Chondrocyte (in vitro differentiated cells): ENCODE measurements around the gene PLEKHG2. TPM values are rescaled to one million over a fixed set of nuclear protein-coding genes. Genes with fewer than 3 reads are reported as not detected.

Experiments used
- DNase-seq: peaks from one replicate; pipeline ENCODE4 v3.0.0; 2021; ENCODE audit warnings: mixed read lengths, low spot score
- H3K27ac Mint-ChIP-seq: one replicate; pipeline ENCODE4 v1.8.0; 2021; ENCODE audit warnings: mild to moderate bottlenecking, moderate library complexity, mixed read lengths; ENCODE audit not compliant: unreplicated experiment
- H3K27me3 Mint-ChIP-seq: 2 replicates; pipeline ENCODE4 v1.8.0; 2021; ENCODE audit warnings: low read depth, mixed read lengths
- H3K36me3 Mint-ChIP-seq: 2 replicates; pipeline ENCODE4 v1.8.0; 2021; ENCODE audit warnings: low read depth, mixed read lengths
- H3K4me1 Mint-ChIP-seq: 2 replicates; pipeline ENCODE4 v1.8.0; 2021; ENCODE audit warnings: low read depth, mild to moderate bottlenecking, mixed read lengths
- H3K4me3 Mint-ChIP-seq: one replicate; pipeline ENCODE4 v1.8.0; 2021; ENCODE audit warnings: mild to moderate bottlenecking, moderate library complexity, mixed read lengths; ENCODE audit not compliant: unreplicated experiment
- H3K9me3 Mint-ChIP-seq: 2 replicates; pipeline ENCODE4 v1.8.0; 2021; ENCODE audit warnings: low read depth, mixed read lengths
- total RNA-seq: library from RNA; stranded (reverse); gene quantifications from 3 replicates; pipeline ENCODE4 v1.2.1, GENCODE V29; 2021
- TF ChIP-seq, protein P1 (sequence below): fragments of 200-600 bp; sonication (generic); IDR thresholded peaks from 2 replicates; pipeline ENCODE4 v1.5.0; 2021; ENCODE audit warnings: antibody characterized with exemption, mild to moderate bottlenecking, moderate library complexity

The PLEKHG2 gene
- total RNA-seq, 1 donor from 2014 or later = 150 TPM

- TF ChIP-seq, protein P1, sequence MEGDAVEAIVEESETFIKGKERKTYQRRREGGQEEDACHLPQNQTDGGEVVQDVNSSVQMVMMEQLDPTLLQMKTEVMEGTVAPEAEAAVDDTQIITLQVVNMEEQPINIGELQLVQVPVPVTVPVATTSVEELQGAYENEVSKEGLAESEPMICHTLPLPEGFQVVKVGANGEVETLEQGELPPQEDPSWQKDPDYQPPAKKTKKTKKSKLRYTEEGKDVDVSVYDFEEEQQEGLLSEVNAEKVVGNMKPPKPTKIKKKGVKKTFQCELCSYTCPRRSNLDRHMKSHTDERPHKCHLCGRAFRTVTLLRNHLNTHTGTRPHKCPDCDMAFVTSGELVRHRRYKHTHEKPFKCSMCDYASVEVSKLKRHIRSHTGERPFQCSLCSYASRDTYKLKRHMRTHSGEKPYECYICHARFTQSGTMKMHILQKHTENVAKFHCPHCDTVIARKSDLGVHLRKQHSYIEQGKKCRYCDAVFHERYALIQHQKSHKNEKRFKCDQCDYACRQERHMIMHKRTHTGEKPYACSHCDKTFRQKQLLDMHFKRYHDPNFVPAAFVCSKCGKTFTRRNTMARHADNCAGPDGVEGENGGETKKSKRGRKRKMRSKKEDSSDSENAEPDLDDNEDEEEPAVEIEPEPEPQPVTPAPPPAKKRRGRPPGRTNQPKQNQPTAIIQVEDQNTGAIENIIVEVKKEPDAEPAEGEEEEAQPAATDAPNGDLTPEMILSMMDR = no peak
- peaks cover 48% of the 10 kb centered on the region for H3K36me3 Mint-ChIP-seq
- H3K27ac Mint-ChIP-seq = no peak overlapping the region
- H3K4me1 Mint-ChIP-seq = no peaks in the 10 kb centered on the region
- H3K9me3 Mint-ChIP-seq = no peaks in the 10 kb centered on the region
- no peak overlapping the region for H3K4me3 Mint-ChIP-seq
- DNase-seq = no peak
- no peaks in the 10 kb centered on the region for H3K27me3 Mint-ChIP-seq
Observed at GRCh38 chr19:39470724-39471339, 58.4 kb downstream of the PLEKHG2 start.

- TF ChIP-seq, protein P1 = no peak
- no peaks in the 10 kb centered on the region for H3K4me1 Mint-ChIP-seq
- peaks cover 47% of the 10 kb centered on the region for H3K36me3 Mint-ChIP-seq
- H3K27ac Mint-ChIP-seq = peak overlapping the region; percentile 63
- H3K4me3 Mint-ChIP-seq = no peak overlapping the region
- H3K27me3 Mint-ChIP-seq = no peaks in the 10 kb centered on the region
- H3K9me3 Mint-ChIP-seq = no peaks in the 10 kb centered on the region
- no peak for DNase-seq
Observed at GRCh38 chr19:39471756-39472536, 59.5 kb downstream of the PLEKHG2 start.

GRCh38 chr19:39472746-39473442 lies 60.4 kb downstream of the PLEKHG2 start:
- Mint-ChIP-seq H3K4me1 (no peaks in the 10 kb centered on the region), H3K9me3 (no peaks in the 10 kb centered on the region), H3K27me3 (no peaks in the 10 kb centered on the region), H3K27ac (no peak overlapping the region), H3K36me3 (peaks cover 44% of the 10 kb centered on the region), H3K4me3 (no peak overlapping the region)
- TF ChIP-seq, protein P1 = no peak
- no peak for DNase-seq

GRCh38 chr19:39473443-39473960 lies 61.0 kb downstream of the PLEKHG2 start:
- no peaks in the 10 kb centered on the region for H3K9me3 Mint-ChIP-seq
- H3K27ac Mint-ChIP-seq = no peak overlapping the region
- TF ChIP-seq, protein P1 = no peak
- no peaks in the 10 kb centered on the region for H3K27me3 Mint-ChIP-seq
- peaks cover 43% of the 10 kb centered on the region for H3K36me3 Mint-ChIP-seq
- no peak overlapping the region for H3K4me3 Mint-ChIP-seq
- no peaks in the 10 kb centered on the region for H3K4me1 Mint-ChIP-seq
- no peak for DNase-seq

DNA sequence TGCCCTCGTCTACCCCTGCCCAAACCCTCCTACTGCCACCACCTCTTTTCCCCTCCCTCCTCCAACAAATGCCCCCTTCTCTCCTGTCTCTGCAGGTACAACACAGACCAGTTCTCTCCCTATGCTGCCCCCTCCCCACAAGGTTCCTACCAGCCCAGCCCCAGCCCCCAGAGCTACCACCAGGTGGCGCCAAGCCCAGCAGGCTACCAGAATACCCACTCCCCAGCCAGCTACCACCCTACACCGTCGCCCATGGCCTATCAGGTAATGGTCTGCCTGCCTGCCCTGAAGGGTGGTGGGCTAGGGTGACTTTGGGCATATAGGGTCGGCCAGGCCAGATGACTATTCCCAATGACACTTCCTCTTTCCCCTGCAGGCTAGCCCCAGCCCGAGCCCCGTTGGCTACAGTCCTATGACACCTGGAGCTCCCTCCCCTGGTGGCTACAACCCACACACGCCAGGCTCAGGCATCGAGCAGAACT lies 61.7 kb downstream of the PLEKHG2 start:
- no peak for DNase-seq
- no peaks in the 10 kb centered on the region for H3K9me3 Mint-ChIP-seq
- no peaks in the 10 kb centered on the region for H3K27me3 Mint-ChIP-seq
- no peaks in the 10 kb centered on the region for H3K4me1 Mint-ChIP-seq
- TF ChIP-seq, protein P1 = peak; percentile 87
- no peak overlapping the region for H3K27ac Mint-ChIP-seq
- H3K4me3 Mint-ChIP-seq = no peak overlapping the region
- peaks cover 37% of the 10 kb centered on the region for H3K36me3 Mint-ChIP-seq
